CD4-positive, alpha-beta T cell (primary cell): ENCODE results near the gene FAM83F. TPM values are rescaled to one million over a fixed set of nuclear protein-coding genes. Genes with fewer than 3 reads are reported as not detected.

Experiments used
- ATAC-seq: fragments of 200-7000 bp; cut with Tn5 transposase; one replicate; pipeline ENCODE4 v1.10.0; 2022; ENCODE audit warnings: mild to moderate bottlenecking; ENCODE audit not compliant: poor library complexity
- CTCF ChIA-PET: fragments of 350-600 bp; sonication (Branson Sonifier 250); formaldehyde crosslinking; loops from one replicate; lab custom pipeline; 2021; ENCODE audit warnings: antibody characterized with exemption, inconsistent platforms; lab: Charles Lee
- POLR2A ChIA-PET: fragments of 350-600 bp; sonication (Branson Sonifier 250); formaldehyde crosslinking; loops from one replicate; lab custom pipeline; 2021; ENCODE audit warnings: antibody characterized with exemption, inconsistent platforms; lab: Charles Lee
- DNase-seq, 14 experiments: peaks; one replicate each; pipeline ENCODE4 v3.0.0-alpha.2; 2013 to 2020; ENCODE audit warnings: mixed read lengths in 2 of 14
- H3K27ac ChIP-seq, 2 donors: one replicate each; pipeline versions ENCODE4 v1.5.1 to v1.7.0; 2013; ENCODE audit warnings: low read length in 2 of 2, low read depth in 1 of 2, mild to moderate bottlenecking in 1 of 2
- H3K27me3 ChIP-seq, 2 experiments: 1 replicate in 1 of 2; 2 replicates in 1 of 2; pipeline versions ENCODE4 v1.6.1 to v1.7.0; 2013; ENCODE audit warnings: low read length in 2 of 2, control low read depth in 1 of 2, mild to moderate bottlenecking in 1 of 2, moderate library complexity in 1 of 2; ENCODE audit not compliant: insufficient read depth in 2 of 2, control insufficient read depth in 1 of 2
- H3K36me3 ChIP-seq: one replicate; pipeline ENCODE4 v1.6.1; 2013; ENCODE audit warnings: low read length, control low read depth; ENCODE audit not compliant: insufficient read depth
- H3K4me1 ChIP-seq: one replicate; pipeline ENCODE4 v1.6.1; 2013; ENCODE audit warnings: low read length, control low read depth; ENCODE audit not compliant: insufficient read depth
- H3K4me3 ChIP-seq: one replicate; pipeline ENCODE4 v1.5.1; 2013; ENCODE audit warnings: mild to moderate bottlenecking, low read length, moderate library complexity
- H3K9me3 ChIP-seq, 2 experiments: 1 replicate in 1 of 2; 2 replicates in 1 of 2; pipeline versions ENCODE4 v1.6.1 to v1.7.0; 2013; ENCODE audit warnings: low read length in 2 of 2, mild to moderate bottlenecking in 2 of 2, control low read depth in 1 of 2, moderate library complexity in 1 of 2; ENCODE audit not compliant: control insufficient read depth in 1 of 2, insufficient read depth in 1 of 2
- H3K27ac Mint-ChIP-seq: one replicate; pipeline ENCODE4 v1.8.0; 2020; ENCODE audit warnings: mixed read lengths
- H3K27me3 Mint-ChIP-seq: one replicate; pipeline ENCODE4 v1.8.0; 2021; ENCODE audit warnings: mixed read lengths
- H3K36me3 Mint-ChIP-seq: one replicate; pipeline ENCODE4 v1.8.0; 2021; ENCODE audit warnings: low read depth, mixed read lengths
- H3K4me1 Mint-ChIP-seq: one replicate; pipeline ENCODE4 v1.8.0; 2021; ENCODE audit warnings: low read depth, mixed read lengths
- H3K4me3 Mint-ChIP-seq: one replicate; pipeline ENCODE4 v1.8.0; 2020; ENCODE audit warnings: mild to moderate bottlenecking, mixed read lengths
- H3K9me3 Mint-ChIP-seq: one replicate; pipeline ENCODE4 v1.8.0; 2020; ENCODE audit warnings: mixed read lengths
- CTCF ChIP-seq: fragments of 200-600 bp; IDR thresholded peaks from one replicate; pipeline ENCODE4 v1.8.0; 2022; ENCODE audit warnings: antibody characterized with exemption, mild to moderate bottlenecking
- intact Hi-C, 2 experiments: fragments of 100-400 bp; cut with DNase I in 1 of 2; cut with micrococcal nuclease in 1 of 2; formaldehyde crosslinking; loops; one replicate each; pipeline versions ENCODE4 v1.15.1 to v1.9.0; 2023 to 2025; cut with DNase I, micrococcal nuclease
- total RNA-seq, 174 experiments: library from RNA in 2 of 174; stranded (reverse) in 2 of 174; gene quantifications; one replicate each; pipeline ENCODE4 v1.2.3 and lab custom pipeline; 2021 to 2026

FAM83F gene
- total RNA-seq, 2 experiments from 2014 or later, result 5.2 to 6.8 TPM

- ATAC-seq (no peak), DNase-seq (no peak)
- TF ChIP-seq CTCF, result no peak
- Histone ChIP-seq H3K27ac (no peak overlapping the region), H3K36me3 (no peaks in the 10 kb centered on the region), H3K4me3 (no peak overlapping the region), H3K9me3 (no peaks in the 10 kb centered on the region), H3K4me1 (peaks cover 48% of the 10 kb centered on the region), H3K27me3 (no peaks in the 10 kb centered on the region)
- ChIA-PET CTCF (no interaction called here), POLR2A (interaction anchor here (1.0 kb wide), 1 partner anchor 11 kb away, joined by 3 read pairs; no protein-coding TSS in a partner anchor)
- Mint-ChIP-seq H3K4me1 (peaks cover 17% of the 10 kb centered on the region), H3K9me3 (no peaks in the 10 kb centered on the region), H3K27me3 (no peaks in the 10 kb centered on the region), H3K27ac (no peak overlapping the region), H3K4me3 (no peak overlapping the region), H3K36me3 (no peaks in the 10 kb centered on the region)
- intact Hi-C loops, result no loop called here
Measured at GRCh38 chr22:40083794-40084193, 89.0 kb downstream of the FAM83F start.

GRCh38 chr22:40084246-40084645 lies 89.5 kb downstream of the FAM83F start:
- Mint-ChIP-seq H3K27me3 (no peaks in the 10 kb centered on the region), H3K36me3 (no peaks in the 10 kb centered on the region), H3K27ac (no peak overlapping the region), H3K4me3 (no peak overlapping the region), H3K4me1 (peaks cover 21% of the 10 kb centered on the region), H3K9me3 (no peaks in the 10 kb centered on the region)
- ATAC-seq (no peak), DNase-seq (no peak)
- Histone ChIP-seq H3K27me3 (no peaks in the 10 kb centered on the region), H3K4me3 (no peak overlapping the region), H3K36me3 (no peaks in the 10 kb centered on the region), H3K27ac (no peak overlapping the region), H3K4me1 (peaks cover 44% of the 10 kb centered on the region), H3K9me3 (no peaks in the 10 kb centered on the region)
- intact Hi-C loops, result no loop called here
- TF ChIP-seq CTCF, result no peak
- ChIA-PET CTCF (no interaction called here), POLR2A (interaction anchor here (1.0 kb wide), 1 partner anchor 10 kb away, joined by 3 read pairs; no protein-coding TSS in a partner anchor)

- peaks cover 26% of the 10 kb centered on the region for H3K4me1 ChIP-seq
- Mint-ChIP-seq H3K27ac (no peak overlapping the region), H3K4me3 (no peak overlapping the region), H3K4me1 (peaks cover 55% of the 10 kb centered on the region), H3K36me3 (no peaks in the 10 kb centered on the region), H3K9me3 (peaks cover 2% of the 10 kb centered on the region), H3K27me3 (no peaks in the 10 kb centered on the region)
- no peak overlapping the region for H3K27ac ChIP-seq
- intact Hi-C loops, result no loop called here
- ATAC-seq (no peak), DNase-seq (no peak)
- no peaks in the 10 kb centered on the region for H3K36me3 ChIP-seq
- POLR2A ChIA-PET, result interaction anchor here (1.6 to 2.7 kb wide), 2 partner anchors 22 to 45 kb away, joined by 4 to 15 read pairs; no protein-coding TSS in a partner anchor
- no peaks in the 10 kb centered on the region for H3K27me3 ChIP-seq
- H3K4me3 ChIP-seq, result no peak overlapping the region
- no peak for TF ChIP-seq CTCF
- H3K9me3 ChIP-seq, result no peaks in the 10 kb centered on the region
- CTCF ChIA-PET, result interaction anchor here (1.0 kb wide), 1 partner anchor 16 kb away, joined by 3 read pairs; no protein-coding TSS in a partner anchor
Measured at GRCh38 chr22:40088818-40089217, 94.1 kb downstream of the FAM83F start.

Other genes starting within 250 kb of the FAM83F start
- gene ENTHD1, start 101.2 kb upstream of the FAM83F start, total RNA-seq, result under 1 TPM in 1 of 2 experiments, not detected in 1; 0.47 TPM
- gene GRAP2, start 93.9 kb upstream of the FAM83F start, total RNA-seq, result 10 to 100 TPM; 65.3 to 75.6 TPM
- 1 to 10 TPM; 5.7 to 6.5 TPM for gene TMA7B, start 34.6 kb upstream of the FAM83F start, total RNA-seq
- gene TNRC6B, start 183.0 kb downstream of the FAM83F start, total RNA-seq, result 100 to 1,000 TPM; 110 to 111 TPM